ENCODE measurements around the gene MAP4K2. TPM values are rescaled to one million over a fixed set of nuclear protein-coding genes. Genes with fewer than 3 reads are reported as not detected.

MAP4K2 gene
- total and polyA plus RNA-seq, 8 donors = 2.3 to 66.9 (median 13.4) TPM

DNA sequence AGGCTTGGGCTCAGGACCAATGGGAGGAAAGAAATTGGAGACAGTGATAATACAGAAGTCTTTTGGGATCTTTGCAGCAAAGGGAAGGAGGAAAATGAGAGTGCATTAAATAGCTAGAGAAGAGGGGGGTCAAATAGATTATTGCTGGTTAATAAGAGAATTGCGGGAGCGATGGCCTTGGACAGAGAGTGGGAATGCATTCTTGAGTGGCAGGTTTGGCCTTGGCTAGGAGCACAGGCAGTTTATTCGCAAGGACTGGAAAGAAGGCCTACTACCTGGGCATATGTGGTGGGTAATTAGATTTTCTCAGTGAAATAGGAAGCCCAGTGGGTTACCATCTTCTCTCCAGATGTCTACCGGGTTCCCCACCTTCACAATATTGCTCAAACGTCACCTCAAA is 10.8 kb upstream of the MAP4K2 start:
- no peak for DNase-seq
- no peaks in the 10 kb centered on the region for H3K27me3 ChIP-seq
- no peaks in the 10 kb centered on the region for H3K9me3 ChIP-seq
- peaks cover 7 to 20% (median 15%) of the 10 kb centered on the region in 4 donors for H3K4me1 ChIP-seq
- H3K4me3 ChIP-seq = no peak overlapping the region
- no peaks in the 10 kb centered on the region for H3K36me3 ChIP-seq
- 88 to 95% (median 93%) methylated on average over 5 of the region's 5 CpGs for WGBS, 5 donors
- TF ChIP-seq POLR2AphosphoS5 (IDR thresholded peaks at IDR 0.05) = no peak
- no peak for TF ChIP-seq EP300 (IDR thresholded peaks at IDR 0.05)
- TF ChIP-seq POLR2A (IDR thresholded peaks at IDR 0.05) = no peak
- TF ChIP-seq, protein P1, sequence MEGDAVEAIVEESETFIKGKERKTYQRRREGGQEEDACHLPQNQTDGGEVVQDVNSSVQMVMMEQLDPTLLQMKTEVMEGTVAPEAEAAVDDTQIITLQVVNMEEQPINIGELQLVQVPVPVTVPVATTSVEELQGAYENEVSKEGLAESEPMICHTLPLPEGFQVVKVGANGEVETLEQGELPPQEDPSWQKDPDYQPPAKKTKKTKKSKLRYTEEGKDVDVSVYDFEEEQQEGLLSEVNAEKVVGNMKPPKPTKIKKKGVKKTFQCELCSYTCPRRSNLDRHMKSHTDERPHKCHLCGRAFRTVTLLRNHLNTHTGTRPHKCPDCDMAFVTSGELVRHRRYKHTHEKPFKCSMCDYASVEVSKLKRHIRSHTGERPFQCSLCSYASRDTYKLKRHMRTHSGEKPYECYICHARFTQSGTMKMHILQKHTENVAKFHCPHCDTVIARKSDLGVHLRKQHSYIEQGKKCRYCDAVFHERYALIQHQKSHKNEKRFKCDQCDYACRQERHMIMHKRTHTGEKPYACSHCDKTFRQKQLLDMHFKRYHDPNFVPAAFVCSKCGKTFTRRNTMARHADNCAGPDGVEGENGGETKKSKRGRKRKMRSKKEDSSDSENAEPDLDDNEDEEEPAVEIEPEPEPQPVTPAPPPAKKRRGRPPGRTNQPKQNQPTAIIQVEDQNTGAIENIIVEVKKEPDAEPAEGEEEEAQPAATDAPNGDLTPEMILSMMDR (IDR thresholded peaks at IDR 0.05) = no peak
- intact Hi-C loops (cut with DNase I; ENCODE audit: low total_unique reads) = no loop called here
- H3K27ac ChIP-seq = no peak overlapping the region

DNA sequence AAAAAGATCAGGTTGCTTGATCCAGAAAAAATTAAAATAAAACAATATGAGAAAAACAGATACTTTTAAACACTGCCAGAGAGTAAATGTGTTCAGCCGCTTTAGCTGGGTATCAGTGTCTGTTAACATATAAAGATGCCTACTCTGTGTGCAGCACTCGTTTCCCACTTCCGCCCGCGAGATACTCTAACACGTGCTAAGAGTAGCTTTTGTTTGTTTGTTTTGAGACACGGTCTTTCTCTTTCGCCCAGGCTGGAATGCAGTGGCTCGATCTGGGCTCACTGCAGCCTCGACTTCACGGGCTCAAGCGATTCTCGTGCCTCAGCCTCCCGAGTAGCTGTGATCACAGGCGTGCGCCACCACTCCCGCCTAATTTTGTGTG is 7.9 kb upstream of the MAP4K2 start:
- Histone ChIP-seq H3K9me3 (no peaks in the 10 kb centered on the region), H3K27ac (peak overlapping the region; percentile 62 to 87 (median 82)), H3K4me3 (peak overlapping the region; percentile 60 to 96 (median 90)), H3K4me1 (peaks cover 7 to 28% (median 20%) of the 10 kb centered on the region in 4 donors), H3K27me3 (no peaks in the 10 kb centered on the region), H3K36me3 (peaks cover 0 to 23% (median 20%) of the 10 kb centered on the region in 4 donors)
- no peak for TF ChIP-seq POLR2A (IDR thresholded peaks at IDR 0.05)
- TF ChIP-seq, protein P1 (IDR thresholded peaks at IDR 0.05) = no peak
- TF ChIP-seq POLR2AphosphoS5 (IDR thresholded peaks at IDR 0.05) = no peak
- no peak for TF ChIP-seq EP300 (IDR thresholded peaks at IDR 0.05)
- WGBS, 5 donors = 38 to 52% (median 43%) methylated on average over 17 of the region's 17 CpGs
- intact Hi-C loops (cut with DNase I; ENCODE audit: low total_unique reads) = no loop called here
- DNase-seq = peak in 1 of 2 donors; percentile 32

DNA sequence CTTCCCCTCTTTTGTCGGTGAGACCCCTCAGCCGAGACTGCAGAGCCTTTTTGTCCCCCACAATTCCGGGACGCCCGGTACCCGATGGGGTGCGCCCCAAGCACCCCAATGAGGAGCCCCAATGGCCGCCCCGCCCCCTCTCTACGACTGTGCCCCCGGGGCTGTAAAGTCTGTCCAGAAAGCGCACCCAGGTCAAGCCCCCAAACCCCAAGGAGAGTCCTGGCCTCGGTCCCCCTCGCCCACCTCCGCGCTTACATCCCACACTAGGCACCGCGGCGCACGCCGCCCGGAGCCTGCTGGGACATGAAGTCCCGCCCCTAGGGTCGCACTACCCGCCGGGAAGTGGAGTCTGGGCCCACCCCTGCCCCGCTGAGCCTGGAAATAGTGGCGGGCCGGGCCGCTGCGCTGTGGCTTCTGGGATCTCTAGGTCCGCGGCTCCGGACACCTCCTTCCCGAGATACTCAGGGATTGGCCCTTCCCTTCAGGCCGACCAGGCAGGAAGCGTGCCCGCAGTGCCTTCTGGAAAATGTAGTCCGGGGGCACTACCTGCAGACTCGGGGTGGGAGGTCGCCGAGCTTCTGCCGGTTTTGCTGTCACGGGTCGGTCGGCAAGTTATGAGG is 7.4 kb upstream of the MAP4K2 start, which contains the start of gene MEN1:
Gene MEN1, minus strand, starts transcription at position 281 of the 620 bp plus-strand sequence. CDS start 442 bp downstream, outside the sequence.
- H3K4me1 ChIP-seq = peaks cover 7 to 28% (median 20%) of the 10 kb centered on the region in 4 donors
- TF ChIP-seq EP300 (IDR thresholded peaks at IDR 0.05) = no peak
- TF ChIP-seq POLR2A (IDR thresholded peaks at IDR 0.05) = peak in 2 of 4 donors; percentile 32 to 55
- TF ChIP-seq, protein P1 (IDR thresholded peaks at IDR 0.05) = peak in 1 of 7 experiments; percentile 22
- peak; percentile 80 to 98 (median 83) for TF ChIP-seq POLR2AphosphoS5 (IDR thresholded peaks at IDR 0.05)
- H3K4me3 ChIP-seq = peak within 1 kb of the TSS; percentile 60 to 96 (median 90)
- intact Hi-C loops (cut with DNase I; ENCODE audit: low total_unique reads) = no loop called here
- DNase-seq = peak; percentile 97 to 99
- 0 to 1% (median 0%) methylated on average over 21 to 46 of the region's 46 CpGs for WGBS, 5 donors
- peaks cover 2 to 28% (median 25%) of the 10 kb centered on the region in 4 donors for H3K36me3 ChIP-seq
- no peaks in the 10 kb centered on the region for H3K9me3 ChIP-seq
- H3K27me3 ChIP-seq = no peaks in the 10 kb centered on the region
- H3K27ac ChIP-seq = peak within 1 kb of the TSS; percentile 62 to 87 (median 82)

DNA sequence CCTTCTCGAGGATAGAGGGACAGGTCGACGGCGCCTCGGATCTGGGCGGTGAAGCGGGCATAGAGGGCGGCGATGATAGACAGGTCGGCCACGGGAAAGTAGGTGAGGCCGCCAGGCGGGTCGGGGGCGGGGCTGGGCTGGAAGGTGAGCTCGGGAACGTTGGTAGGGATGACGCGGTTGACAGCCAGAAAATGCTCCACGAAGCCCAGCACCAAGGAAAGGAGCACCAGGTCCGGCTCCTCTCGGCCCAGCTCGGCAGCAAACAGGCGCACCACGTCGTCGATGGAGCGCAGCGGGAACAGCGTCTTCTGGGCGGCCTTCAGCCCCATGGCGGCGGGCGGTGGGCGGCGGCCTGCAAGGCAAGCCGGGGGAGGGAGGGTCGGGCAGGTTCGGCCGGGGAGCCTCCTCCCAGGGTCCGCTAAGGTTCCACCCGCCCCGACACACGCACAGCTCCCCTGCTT is 6.8 kb upstream of the MAP4K2 start:
- peak; percentile 65 to 86 for DNase-seq
- 0 to 5% (median 2%) methylated on average over 25 to 44 of the region's 44 CpGs for WGBS, 5 donors
- TF ChIP-seq EP300 (IDR thresholded peaks at IDR 0.05) = no peak
- no peak for TF ChIP-seq POLR2A (IDR thresholded peaks at IDR 0.05)
- TF ChIP-seq, protein P1 (IDR thresholded peaks at IDR 0.05) = no peak
- TF ChIP-seq POLR2AphosphoS5 (IDR thresholded peaks at IDR 0.05) = no peak
- Histone ChIP-seq H3K27ac (peak overlapping the region; percentile 62 to 87 (median 82)), H3K36me3 (peaks cover 8 to 34% (median 31%) of the 10 kb centered on the region in 4 donors), H3K4me1 (peaks cover 7 to 31% (median 21%) of the 10 kb centered on the region in 4 donors), H3K4me3 (peak overlapping the region; percentile 60 to 96 (median 90)), H3K27me3 (no peaks in the 10 kb centered on the region), H3K9me3 (no peaks in the 10 kb centered on the region)
- intact Hi-C loops (cut with DNase I; ENCODE audit: low total_unique reads) = no loop called here

Data from stomach (tissue), 9 donors.